HG02623 (cell line): ENCODE measurements around the gene LRP1-AS.

Experiments
- ATAC-seq: cut with Tn5 transposase; IDR thresholded peaks from one replicate; pipeline ENCODE4 v1.9.1; 2021; ENCODE audit warnings: moderate library complexity; ENCODE audit not compliant: unreplicated experiment

The LRP1-AS gene

GRCh38 chr12:57142727-57143126 lies 4.7 kb downstream of the LRP1-AS start:
- ATAC-seq, result no peak

- no peak for ATAC-seq
Observed at GRCh38 chr12:57142121-57142520, 5.3 kb downstream of the LRP1-AS start.

GRCh38 chr12:57141249-57141648 lies 6.2 kb downstream of the LRP1-AS start:
- no peak for ATAC-seq

DNA sequence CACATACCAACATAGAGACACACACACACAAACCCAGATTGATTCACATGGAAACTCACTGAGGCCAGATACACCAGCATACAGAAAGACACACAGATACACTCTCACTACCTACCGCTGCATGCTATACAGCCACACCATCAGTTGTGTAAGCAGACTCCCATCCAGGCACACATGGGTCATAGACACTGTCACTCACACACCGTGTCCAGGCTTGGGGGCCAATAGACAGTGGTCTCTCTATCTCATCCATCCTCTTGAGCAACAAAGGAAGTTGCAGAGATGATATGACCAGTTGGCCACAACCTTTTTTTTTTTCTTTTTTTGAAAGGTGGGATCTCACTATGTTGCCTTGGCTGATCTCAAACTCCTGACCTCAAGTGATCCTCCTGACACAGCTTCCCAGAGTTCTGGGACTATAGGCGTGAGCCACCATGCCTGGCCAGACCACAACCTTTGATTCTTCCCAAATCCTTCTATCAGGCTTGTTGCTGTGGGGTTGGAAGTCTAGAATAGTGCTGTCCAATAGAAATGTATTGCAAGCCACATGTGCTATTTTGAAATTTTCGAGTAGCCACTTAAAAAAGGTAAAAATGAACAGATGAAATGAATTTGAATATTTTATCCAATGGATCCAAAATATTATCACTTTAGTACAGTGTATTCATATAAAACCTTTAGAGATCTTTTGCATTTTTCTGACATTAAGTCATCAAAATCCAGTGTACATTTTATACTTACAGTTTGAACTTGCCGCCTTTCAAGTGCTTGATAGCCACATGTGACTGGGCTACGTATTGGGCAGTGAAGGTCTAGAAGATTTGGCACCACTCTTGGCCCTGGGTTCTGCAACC lies 7.4 kb downstream of the LRP1-AS start:
- no peak for ATAC-seq

- ATAC-seq, result no peak
Observed at GRCh38 chr12:57138526-57139272, 8.7 kb downstream of the LRP1-AS start.

DNA sequence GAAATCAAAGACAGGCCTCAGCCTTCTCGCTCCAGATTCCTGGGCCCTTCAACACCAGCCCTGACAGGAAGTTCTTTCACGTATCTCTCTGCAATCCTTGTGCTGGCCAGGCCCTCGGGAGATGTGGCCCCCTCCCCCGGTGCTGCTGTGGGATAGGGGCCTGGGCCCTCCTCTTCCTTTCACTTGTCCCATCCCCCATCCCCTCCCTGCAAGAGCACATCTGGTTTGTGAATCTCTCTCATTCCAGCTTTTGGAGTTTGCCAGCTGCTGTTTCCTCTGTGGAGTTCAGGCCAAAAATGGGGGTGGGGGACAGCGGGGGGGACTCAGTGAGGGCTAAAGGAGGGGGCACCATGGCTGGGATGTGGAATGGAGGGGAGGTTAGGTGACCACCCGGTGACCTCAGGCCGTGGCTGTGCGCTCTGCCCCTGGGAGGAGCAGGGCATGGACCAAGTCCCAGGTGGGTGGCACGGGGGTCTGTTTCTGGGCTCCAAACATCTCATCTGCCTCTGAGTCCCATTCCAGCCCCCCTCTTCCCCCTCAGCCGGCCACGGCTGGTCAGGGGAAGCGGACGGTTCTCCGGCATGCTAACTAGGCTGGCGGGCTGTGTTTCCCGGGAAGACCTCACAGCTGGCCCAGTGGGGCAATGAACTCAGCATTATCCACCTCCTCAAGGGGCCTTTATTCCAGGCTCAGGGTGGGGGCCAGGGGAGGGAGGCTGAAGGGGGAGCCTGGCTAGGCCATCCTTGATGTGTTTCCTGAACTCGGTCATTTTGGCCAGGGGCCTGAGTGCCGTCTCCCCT lies 11.7 kb downstream of the LRP1-AS start:
- no peak for ATAC-seq

- ATAC-seq, result no peak
Observed at GRCh38 chr12:57134949-57135348, 12.5 kb downstream of the LRP1-AS start.

DNA sequence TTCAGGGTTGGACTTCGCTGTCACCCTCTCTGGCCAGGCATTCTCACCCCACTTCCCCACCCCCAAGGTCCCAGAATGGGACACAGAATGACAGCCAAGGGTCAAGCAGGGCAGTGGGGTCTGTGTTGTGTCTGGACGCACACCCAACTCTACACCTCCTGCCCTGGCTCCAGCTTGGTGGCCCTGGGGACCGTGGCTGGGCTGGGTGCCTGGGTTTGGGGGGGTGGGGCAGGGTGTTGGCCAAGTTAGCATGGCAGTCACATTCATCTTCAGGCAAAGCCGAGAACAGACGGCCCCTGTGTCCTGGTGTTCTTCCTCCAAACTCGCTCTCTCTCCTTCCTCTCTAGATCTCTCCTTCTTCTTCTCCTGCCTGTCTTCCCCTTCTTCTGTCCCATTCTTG lies 13.5 kb downstream of the LRP1-AS start:
- no peak for ATAC-seq

DNA sequence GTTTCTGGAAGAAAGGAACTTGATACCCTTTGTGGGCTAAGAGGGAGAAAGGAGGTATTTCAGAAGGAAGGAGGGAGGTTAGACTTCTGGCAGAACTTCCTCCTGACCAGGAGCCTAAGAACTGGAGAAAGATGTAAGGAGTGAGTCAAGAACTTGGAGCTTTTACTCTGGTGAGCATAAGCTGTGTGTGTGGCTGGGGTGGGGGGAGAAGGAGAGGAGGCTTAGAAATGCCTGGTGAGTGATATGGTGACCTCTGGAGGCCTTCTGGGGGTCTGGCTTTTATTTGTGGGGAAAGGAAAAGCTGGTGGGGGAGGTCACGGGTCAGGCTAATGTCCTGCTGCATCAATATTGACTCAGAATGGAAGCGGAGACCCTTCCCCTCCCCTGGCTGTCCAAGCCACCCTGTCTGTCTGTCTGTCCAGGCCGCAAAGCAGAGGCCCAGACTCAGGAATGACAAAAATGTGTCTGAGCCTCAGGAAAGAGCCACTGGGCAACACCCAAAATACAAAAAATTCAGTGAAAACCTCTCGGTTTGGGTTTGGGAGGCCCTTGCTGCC lies 14.3 kb downstream of the LRP1-AS start:
- no peak for ATAC-seq

DNA sequence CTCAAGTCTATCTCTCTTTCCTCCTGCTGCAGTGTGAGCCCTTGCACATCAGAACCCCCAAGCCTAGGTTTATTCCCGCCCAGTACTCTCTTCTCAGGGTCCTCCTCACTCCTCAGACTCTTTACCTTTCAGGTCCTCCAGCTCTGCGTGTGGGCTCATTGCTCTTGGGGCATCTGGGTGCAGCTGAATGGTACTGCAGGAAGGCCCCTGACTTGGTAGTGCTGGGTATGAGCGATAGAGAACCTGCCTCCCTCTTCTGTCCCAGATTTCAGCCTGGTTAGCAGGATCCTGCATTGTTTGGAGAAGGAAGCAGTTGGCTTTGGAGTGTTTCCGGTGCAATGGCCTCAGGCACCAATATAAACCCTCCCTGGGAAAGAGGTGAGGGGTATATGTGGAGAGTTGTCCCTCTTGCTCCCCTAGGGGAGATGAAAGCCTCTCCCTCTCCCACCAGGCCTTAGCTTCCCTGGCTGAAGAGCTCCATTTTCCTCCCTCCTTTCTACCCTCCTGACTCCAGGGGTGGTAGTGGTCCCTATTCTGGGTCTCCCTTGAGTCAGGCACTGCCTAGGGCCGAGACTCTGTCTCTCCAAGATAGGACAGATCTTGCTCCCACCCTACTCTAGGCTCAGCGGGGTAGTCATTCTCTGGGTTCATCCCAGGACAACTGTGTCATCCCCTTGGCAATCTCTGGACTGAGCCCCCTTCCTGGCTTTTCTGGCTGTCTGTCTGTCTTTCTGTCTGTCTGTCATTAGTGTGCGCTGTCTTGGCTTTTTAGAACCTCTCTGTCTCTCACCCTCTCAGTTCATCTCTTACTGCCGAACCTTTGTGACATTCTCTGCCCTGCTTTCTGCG lies 15.3 kb downstream of the LRP1-AS start:
- no peak for ATAC-seq

DNA sequence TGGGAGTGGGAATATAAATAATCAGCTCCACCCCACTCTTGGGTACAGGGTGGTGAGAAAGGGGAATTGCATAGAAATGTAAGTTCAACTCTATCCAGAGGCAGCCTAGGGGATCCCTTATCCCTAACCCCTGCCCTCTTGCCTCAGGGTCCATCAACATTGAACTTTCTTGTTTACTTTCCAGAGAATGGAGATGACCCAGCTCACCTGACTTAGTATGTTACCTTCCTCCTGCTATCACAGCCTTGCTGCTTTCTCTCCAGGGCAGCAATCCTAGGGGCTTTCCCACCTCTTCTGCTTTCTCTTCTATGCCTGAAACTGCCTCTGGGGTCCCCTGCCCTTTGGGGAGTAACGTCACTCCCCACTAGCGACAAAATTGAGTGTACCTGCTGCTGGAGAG lies 16.5 kb downstream of the LRP1-AS start:
- no peak for ATAC-seq

GRCh38 chr12:57129889-57130288 lies 17.5 kb downstream of the LRP1-AS start:
- no peak for ATAC-seq

DNA sequence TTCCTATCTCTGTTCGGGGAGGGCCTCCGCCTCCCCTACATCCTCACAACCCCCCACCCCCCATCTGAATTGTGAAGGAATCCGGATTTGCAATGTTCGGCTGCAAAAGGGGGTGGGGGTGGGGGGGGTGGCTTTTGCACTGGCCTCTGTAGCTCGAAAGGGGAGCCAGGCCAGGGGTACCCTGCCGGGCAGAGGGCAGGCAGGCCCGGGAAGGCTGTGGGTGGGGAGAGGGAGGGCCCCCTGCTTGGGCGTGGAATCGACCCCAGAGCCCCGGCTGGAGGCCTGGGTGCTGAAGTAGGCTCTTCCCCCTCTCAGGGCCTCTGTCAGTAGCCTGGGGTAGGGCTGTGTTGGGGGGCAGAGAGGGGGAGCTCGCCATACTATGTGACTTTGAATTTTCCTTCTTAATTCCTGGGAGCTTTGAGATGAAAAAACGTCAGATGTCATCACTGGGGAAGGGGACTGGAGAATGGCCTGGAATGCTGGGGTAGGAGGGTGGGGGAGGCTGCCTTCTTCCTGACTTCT lies 18.0 kb downstream of the LRP1-AS start:
- ATAC-seq, result no peak

GRCh38 chr12:57128519-57129247 lies 18.7 kb downstream of the LRP1-AS start:
- ATAC-seq, result no peak

- ATAC-seq, result no peak
Observed at GRCh38 chr12:57127726-57128518, 19.5 kb downstream of the LRP1-AS start, which contains the start of gene LRP1. Gene LRP1, plus strand, starts transcription at chr12:57128483. Its CDS starts 482 bp downstream, at chr12:57128965.

- no peak for ATAC-seq
Observed at GRCh38 chr12:57127101-57127725, 20.2 kb downstream of the LRP1-AS start.

- ATAC-seq, result no peak
Observed at GRCh38 chr12:57126561-57126960, 20.9 kb downstream of the LRP1-AS start.

DNA sequence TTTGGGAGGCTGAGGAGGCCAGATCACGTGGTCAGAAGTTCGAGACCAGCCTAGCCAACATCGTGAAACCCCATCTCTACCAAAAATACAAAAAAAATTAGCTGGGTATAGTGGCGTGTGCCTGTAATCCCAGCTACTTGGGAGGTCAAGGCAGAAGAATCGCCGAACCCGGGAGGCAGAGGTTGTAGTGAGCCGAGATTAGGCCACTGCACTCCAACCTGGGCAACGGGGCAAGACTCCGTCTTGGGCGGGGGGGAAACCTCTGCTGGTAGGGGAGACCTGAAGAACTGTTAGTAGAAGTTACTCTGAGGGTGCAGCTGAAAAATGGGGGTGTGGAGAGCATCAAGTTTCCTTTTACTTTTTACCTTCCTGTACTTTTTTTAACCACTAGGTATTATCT lies 21.4 kb downstream of the LRP1-AS start:
- ATAC-seq, result no peak
